CD14-positive monocyte (primary cell): ENCODE measurements around the gene NOP53. TPM values are rescaled to one million over a fixed set of nuclear protein-coding genes. Genes with fewer than 3 reads are reported as not detected.

Experiments
- DNase-seq, 3 donors: peaks; one replicate each; pipeline ENCODE4 v3.0.0-alpha.2; 2011 to 2022
- H2AFZ ChIP-seq: 2 replicates; pipeline ENCODE4 v1.6.0; 2012; ENCODE audit warnings: mild to moderate bottlenecking, low read depth, low read length, inconsistent platforms; ENCODE audit not compliant: insufficient read depth, poor library complexity, severe bottlenecking
- H3K27ac ChIP-seq, 2 donors: 1 replicate in 1 of 2; 2 replicates in 1 of 2; pipeline ENCODE4 v1.5.1; 2012 to 2013; ENCODE audit warnings: low read length in 2 of 2, control low read depth in 1 of 2, inconsistent platforms in 1 of 2, low read depth in 1 of 2, mild to moderate bottlenecking in 1 of 2
- H3K27me3 ChIP-seq, 2 donors: one replicate each; pipeline versions ENCODE4 v1.6.0 to v1.6.1; 2011 to 2013; ENCODE audit warnings: low read length in 2 of 2; ENCODE audit not compliant: control insufficient read depth in 2 of 2, insufficient read depth in 2 of 2
- H3K36me3 ChIP-seq, 2 donors: replicated peaks in 1 of 2; 1 replicate in 1 of 2; 2 replicates in 1 of 2; pipeline versions ENCODE4 v1.5.1 to v1.6.1; 2012 to 2013; ENCODE audit warnings: low read length in 2 of 2, control low read depth in 1 of 2, inconsistent platforms in 1 of 2, mild to moderate bottlenecking in 1 of 2; ENCODE audit not compliant: insufficient read depth in 2 of 2, control insufficient read depth in 1 of 2
- H3K4me1 ChIP-seq, 2 donors: 1 replicate in 1 of 2; 2 replicates in 1 of 2; pipeline versions ENCODE4 v1.5.1 to v1.6.1; 2012 to 2013; ENCODE audit warnings: low read length in 2 of 2, control low read depth in 1 of 2, inconsistent platforms in 1 of 2, mild to moderate bottlenecking in 1 of 2, moderate library complexity in 1 of 2; ENCODE audit not compliant: insufficient read depth in 2 of 2, control insufficient read depth in 1 of 2
- H3K4me2 ChIP-seq: replicated peaks from 2 replicates; pipeline ENCODE3; 2012; ENCODE audit warnings: low read length, moderate library complexity, mild to moderate bottlenecking; ENCODE audit not compliant: poor library complexity, severe bottlenecking; ENCODE audit errors: extremely low read depth
- H3K4me3 ChIP-seq, 3 experiments: fragments of 200-600 bp in 1 of 3; sonication (generic) in 1 of 3; replicated peaks in 1 of 3; 1 replicate in 2 of 3; 2 replicates in 1 of 3; pipeline ENCODE4 v1.5.1; 2011 to 2013; ENCODE audit warnings: low read length in 3 of 3, mild to moderate bottlenecking in 3 of 3, control low read depth in 2 of 3, low read depth in 2 of 3, inconsistent platforms in 1 of 3, moderate library complexity in 1 of 3
- H3K79me2 ChIP-seq: 2 replicates; pipeline ENCODE4 v1.6.0; 2012; ENCODE audit warnings: mild to moderate bottlenecking, control low read depth, inconsistent platforms, low read length, moderate library complexity; ENCODE audit not compliant: insufficient read depth
- H3K9ac ChIP-seq: 2 replicates; pipeline ENCODE4 v1.6.0; 2017; ENCODE audit warnings: low read length, mild to moderate bottlenecking; ENCODE audit not compliant: insufficient read depth, poor library complexity, severe bottlenecking
- H3K9me3 ChIP-seq, 2 donors: replicated peaks in 1 of 2; 1 replicate in 1 of 2; 2 replicates in 1 of 2; pipeline versions ENCODE4 v1.5.1 to v1.6.1; 2012 to 2013; ENCODE audit warnings: low read length in 2 of 2, control low read depth in 1 of 2; ENCODE audit not compliant: control insufficient read depth in 1 of 2, insufficient read depth in 1 of 2
- H4K20me1 ChIP-seq: 2 replicates; pipeline ENCODE4 v1.6.0; 2012; ENCODE audit warnings: mild to moderate bottlenecking, low read length, control low read depth, moderate library complexity; ENCODE audit not compliant: insufficient read depth
- H3K27ac Mint-ChIP-seq, 7 donors: one replicate each; pipeline ENCODE4 v1.8.0; 2020; ENCODE audit warnings: mild to moderate bottlenecking in 7 of 7, mixed read lengths in 7 of 7, moderate library complexity in 6 of 7, inconsistent platforms in 2 of 7
- H3K27me3 Mint-ChIP-seq, 3 donors: one replicate each; pipeline ENCODE4 v1.8.0; 2021 to 2022; ENCODE audit warnings: low read depth in 3 of 3, mild to moderate bottlenecking in 3 of 3, mixed read lengths in 3 of 3, moderate library complexity in 3 of 3, inconsistent platforms in 1 of 3
- H3K36me3 Mint-ChIP-seq, 2 donors: one replicate each; pipeline ENCODE4 v1.8.0; 2020; ENCODE audit warnings: mixed read lengths in 2 of 2, inconsistent platforms in 1 of 2, mild to moderate bottlenecking in 1 of 2
- H3K4me1 Mint-ChIP-seq: one replicate; pipeline ENCODE4 v1.8.0; 2020; ENCODE audit warnings: mild to moderate bottlenecking, mixed read lengths
- H3K4me3 Mint-ChIP-seq, 2 donors: one replicate each; pipeline ENCODE4 v1.8.0; 2020; ENCODE audit warnings: mild to moderate bottlenecking in 2 of 2, mixed read lengths in 2 of 2, moderate library complexity in 1 of 2
- H3K9me3 Mint-ChIP-seq, 7 donors: one replicate each; pipeline ENCODE4 v1.8.0; 2020 to 2022; ENCODE audit warnings: mixed read lengths in 7 of 7, mild to moderate bottlenecking in 6 of 7, moderate library complexity in 6 of 7, inconsistent platforms in 2 of 7
- WGBS: methylation state at CpG from one replicate; pipeline ENCODE4 v1.1.5; 2013; ENCODE audit warnings: missing lambda C conversion rate; ENCODE audit not compliant: insufficient coverage; 5-methylcytosine and 5-hydroxymethylcytosine counted together
- intact Hi-C, 2 donors: fragments of 100-400 bp; cut with micrococcal nuclease; formaldehyde crosslinking; loops; one replicate each; pipeline versions ENCODE4 v1.15.0 to v1.15.1; 2023
- polyA plus RNA-seq, 3 donors: library from polyadenylated mRNA; depleted of rRNA in 1 of 3; unstranded in 2 of 3; stranded (reverse) in 1 of 3; fragments of 300-500 nt in 2 of 3; fragments of >200 nt in 1 of 3; fragmentation: Illumina TruSeq in 2 of 3; gene quantifications; 1 replicate in 2 of 3; 2 replicates in 1 of 3; pipeline ENCODE4 v1.2.3, GENCODE V29; 2012 to 2021
- TF ChIP-seq, protein P1 (sequence below): fragments of 200-600 bp; IDR thresholded peaks from one replicate; pipeline ENCODE4 v1.8.0; 2022; ENCODE audit warnings: antibody characterized with exemption, mild to moderate bottlenecking

The NOP53 gene
- polyA plus RNA-seq, 3 donors, result 47.5 to 193 (median 70.4) TPM

DNA sequence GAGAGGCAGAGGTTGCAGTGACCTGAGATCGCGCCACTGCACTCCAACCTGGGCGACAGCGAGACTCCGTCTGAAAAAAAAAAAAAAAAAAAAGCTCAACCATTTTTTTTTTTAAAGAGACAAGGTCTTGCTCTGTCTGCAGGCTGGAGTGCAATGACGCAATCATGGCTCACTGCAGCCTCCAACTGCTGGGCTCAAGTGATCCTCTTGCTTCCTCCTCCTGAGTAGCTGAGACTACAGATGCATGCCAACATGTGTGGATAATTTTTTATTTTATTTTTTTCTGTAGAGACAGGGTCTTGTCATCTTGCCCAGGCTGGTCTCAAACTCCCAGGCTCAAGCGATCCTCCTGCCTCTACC is 21.8 kb upstream of the NOP53 start:
- DNase-seq, result peak; percentile 61 to 82 (median 72)
- no peak overlapping the region for H3K9ac ChIP-seq
- 0% methylated on average over 3 of the region's 7 CpGs for WGBS
- peak overlapping the region; percentile 39 for H3K4me2 ChIP-seq
- Mint-ChIP-seq H3K4me3 (peak overlapping the region; percentile 55 to 71), H3K4me1 (peaks cover 8% of the 10 kb centered on the region), H3K36me3 (no peaks in the 10 kb centered on the region), H3K27ac (peak overlapping the region in 5 of 7 donors; percentile 6 to 80 (median 71)), H3K27me3 (peaks cover 10 to 17% (median 11%) of the 10 kb centered on the region in 3 donors), H3K9me3 (peaks cover 7 to 20% (median 12%) of the 10 kb centered on the region in 7 donors)
- H2AFZ ChIP-seq, result peak overlapping the region; percentile 55
- H3K27ac ChIP-seq, result no peak overlapping the region
- peaks cover 9 to 20% of the 10 kb centered on the region in 2 donors for H3K9me3 ChIP-seq
- H3K79me2 ChIP-seq, result no peaks in the 10 kb centered on the region
- peaks cover 12 to 15% of the 10 kb centered on the region in 2 donors for H3K4me1 ChIP-seq
- TF ChIP-seq, protein P1, sequence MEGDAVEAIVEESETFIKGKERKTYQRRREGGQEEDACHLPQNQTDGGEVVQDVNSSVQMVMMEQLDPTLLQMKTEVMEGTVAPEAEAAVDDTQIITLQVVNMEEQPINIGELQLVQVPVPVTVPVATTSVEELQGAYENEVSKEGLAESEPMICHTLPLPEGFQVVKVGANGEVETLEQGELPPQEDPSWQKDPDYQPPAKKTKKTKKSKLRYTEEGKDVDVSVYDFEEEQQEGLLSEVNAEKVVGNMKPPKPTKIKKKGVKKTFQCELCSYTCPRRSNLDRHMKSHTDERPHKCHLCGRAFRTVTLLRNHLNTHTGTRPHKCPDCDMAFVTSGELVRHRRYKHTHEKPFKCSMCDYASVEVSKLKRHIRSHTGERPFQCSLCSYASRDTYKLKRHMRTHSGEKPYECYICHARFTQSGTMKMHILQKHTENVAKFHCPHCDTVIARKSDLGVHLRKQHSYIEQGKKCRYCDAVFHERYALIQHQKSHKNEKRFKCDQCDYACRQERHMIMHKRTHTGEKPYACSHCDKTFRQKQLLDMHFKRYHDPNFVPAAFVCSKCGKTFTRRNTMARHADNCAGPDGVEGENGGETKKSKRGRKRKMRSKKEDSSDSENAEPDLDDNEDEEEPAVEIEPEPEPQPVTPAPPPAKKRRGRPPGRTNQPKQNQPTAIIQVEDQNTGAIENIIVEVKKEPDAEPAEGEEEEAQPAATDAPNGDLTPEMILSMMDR, result no peak
- H3K36me3 ChIP-seq, result no peaks in the 10 kb centered on the region
- peak overlapping the region in 1 of 3 experiments; percentile 56 for H3K4me3 ChIP-seq
- H3K27me3 ChIP-seq, result no peaks in the 10 kb centered on the region
- H4K20me1 ChIP-seq, result no peaks in the 10 kb centered on the region
- intact Hi-C loops, result no loop called here

DNA sequence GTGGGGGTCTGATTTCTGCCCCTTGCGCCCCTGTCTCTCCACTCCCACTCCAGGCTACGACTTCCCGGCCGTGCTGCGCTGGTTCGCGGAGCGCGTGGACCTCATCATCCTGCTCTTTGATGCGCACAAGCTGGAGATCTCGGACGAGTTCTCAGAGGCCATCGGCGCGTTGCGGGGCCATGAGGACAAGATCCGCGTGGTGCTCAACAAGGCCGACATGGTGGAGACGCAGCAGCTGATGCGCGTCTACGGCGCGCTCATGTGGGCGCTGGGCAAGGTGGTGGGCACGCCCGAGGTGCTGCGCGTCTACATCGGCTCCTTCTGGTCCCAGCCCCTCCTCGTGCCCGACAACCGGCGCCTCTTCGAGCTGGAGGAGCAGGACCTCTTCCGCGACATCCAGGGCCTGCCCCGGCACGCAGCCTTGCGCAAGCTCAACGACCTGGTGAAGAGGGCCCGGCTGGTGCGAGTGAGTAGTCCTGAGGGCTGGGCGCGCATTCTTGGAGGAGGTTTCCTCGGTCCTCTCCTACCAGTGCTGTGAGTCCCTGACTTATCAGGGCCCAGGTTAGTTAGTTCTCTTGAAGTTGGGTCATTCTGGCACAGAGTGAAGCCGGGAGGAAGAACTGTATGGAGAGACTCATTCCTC is 19.5 kb upstream of the NOP53 start:
- peak overlapping the region; percentile 32 to 71 for H3K27ac ChIP-seq
- peaks cover 12 to 20% of the 10 kb centered on the region in 2 donors for H3K4me1 ChIP-seq
- H3K9ac ChIP-seq, result no peak overlapping the region
- 85% methylated on average over 46 of the region's 48 CpGs for WGBS
- H3K27ac Mint-ChIP-seq, result peak overlapping the region in 6 of 7 donors; percentile 45 to 87 (median 70)
- H3K27me3 ChIP-seq, result peaks cover 14 to 23% of the 10 kb centered on the region in 2 donors
- DNase-seq, result no peak
- H3K36me3 Mint-ChIP-seq, result no peaks in the 10 kb centered on the region
- H3K4me3 ChIP-seq, result no peak overlapping the region
- no peak overlapping the region for H3K4me2 ChIP-seq
- H3K36me3 ChIP-seq, result no peaks in the 10 kb centered on the region
- H3K27me3 Mint-ChIP-seq, result peaks cover 30 to 40% (median 32%) of the 10 kb centered on the region in 3 donors
- intact Hi-C loops, result no loop called here
- H3K79me2 ChIP-seq, result no peaks in the 10 kb centered on the region
- no peak overlapping the region for H3K4me3 Mint-ChIP-seq
- TF ChIP-seq, protein P1, result no peak
- no peak overlapping the region for H2AFZ ChIP-seq
- H3K9me3 Mint-ChIP-seq, result peaks cover 9 to 25% (median 12%) of the 10 kb centered on the region in 7 donors
- H3K9me3 ChIP-seq, result peaks cover 15 to 20% of the 10 kb centered on the region in 2 donors
- H4K20me1 ChIP-seq, result no peaks in the 10 kb centered on the region
- H3K4me1 Mint-ChIP-seq, result peaks cover 19% of the 10 kb centered on the region
